ENCODE results near the gene GRIK3. TPM values are rescaled to one million over a fixed set of nuclear protein-coding genes. Genes with fewer than 3 reads are reported as not detected.

GRIK3 gene
- total RNA-seq, 1 experiment from 2014 or later, result 5.5 TPM

GRCh38 chr1:36964830-36965229 is 69.5 kb downstream of the GRIK3 start:
- Mint-ChIP-seq H3K27me3 (ENCODE audit: low read depth) (no peaks in the 10 kb centered on the region), H3K4me3 (no peak overlapping the region), H3K36me3 (no peaks in the 10 kb centered on the region), H3K9me3 (no peaks in the 10 kb centered on the region), H3K27ac (no peak overlapping the region), H3K4me1 (peaks cover 9% of the 10 kb centered on the region)
- ChIA-PET CTCF (no interaction called here), POLR2A (no interaction called here)
- ATAC-seq (no peak), DNase-seq (ENCODE audit: low spot score) (no peak)
- no peak for TF ChIP-seq ZNF532 (CRISPR knock-in tag; IDR thresholded peaks at IDR 0.05; ENCODE audit: borderline replicate concordance)
- no peak for TF ChIP-seq ATF6 (CRISPR knock-in tag; IDR thresholded peaks at IDR 0.05)
- TF ChIP-seq IRF1 (CRISPR knock-in tag; IDR thresholded peaks at IDR 0.05), result no peak
- TF ChIP-seq NR1H2 (CRISPR knock-in tag; IDR thresholded peaks at IDR 0.05), result no peak
- TF ChIP-seq ZNF396 (CRISPR knock-in tag; IDR thresholded peaks at IDR 0.05; ENCODE audit: borderline replicate concordance), result no peak
- TF ChIP-seq ATF1 (CRISPR knock-in tag; IDR thresholded peaks at IDR 0.05), result no peak
- TF ChIP-seq ETV6 (CRISPR knock-in tag; IDR thresholded peaks at IDR 0.05), result no peak
- TF ChIP-seq TCF7 (CRISPR knock-in tag; IDR thresholded peaks at IDR 0.05; ENCODE audit: low read depth), result no peak
- TF ChIP-seq MLX (CRISPR knock-in tag; IDR thresholded peaks at IDR 0.05), result no peak
- no peak for TF ChIP-seq ZBTB21 (CRISPR knock-in tag; IDR thresholded peaks at IDR 0.05; ENCODE audit: borderline replicate concordance)
- TF ChIP-seq FOXK1 (CRISPR knock-in tag; IDR thresholded peaks at IDR 0.05), result no peak
- TF ChIP-seq ZNF416 (CRISPR knock-in tag; IDR thresholded peaks at IDR 0.05), result no peak
- TF ChIP-seq OVOL2 (CRISPR knock-in tag; IDR thresholded peaks at IDR 0.05; ENCODE audit: borderline replicate concordance), result no peak
- TF ChIP-seq SOX15 (CRISPR knock-in tag; IDR thresholded peaks at IDR 0.05), result no peak
- TF ChIP-seq NFATC4 (CRISPR knock-in tag; IDR thresholded peaks at IDR 0.05), result no peak
- TF ChIP-seq USF1 (CRISPR knock-in tag; IDR thresholded peaks at IDR 0.05), result no peak
- TF ChIP-seq ZBTB43 (CRISPR knock-in tag; IDR thresholded peaks at IDR 0.05), result no peak
- TF ChIP-seq ZNF512 (CRISPR knock-in tag; IDR thresholded peaks at IDR 0.05; ENCODE audit: borderline replicate concordance), result no peak
- TF ChIP-seq SMAD4 (CRISPR knock-in tag; IDR thresholded peaks at IDR 0.05), result no peak
- no peak for TF ChIP-seq TEAD1 (CRISPR knock-in tag; IDR thresholded peaks at IDR 0.05)

Data from WTC11 (cell line).